Epithelial cell of prostate (primary cell): ENCODE measurements around the gene SACS.
A peak's percentile ranks its signal among the peaks of the same experiment; 100 is the strongest.

Experiments used
- DNase-seq: peaks from one replicate; pipeline ENCODE4 v3.0.0-alpha.2; 2011; ENCODE audit warnings: low read depth, low spot score
- H3K27ac ChIP-seq: fragments of 450-650 bp; 2 replicates; pipeline ENCODE4 v1.5.1; 2017; ENCODE audit warnings: mild to moderate bottlenecking

Gene SACS

DNA sequence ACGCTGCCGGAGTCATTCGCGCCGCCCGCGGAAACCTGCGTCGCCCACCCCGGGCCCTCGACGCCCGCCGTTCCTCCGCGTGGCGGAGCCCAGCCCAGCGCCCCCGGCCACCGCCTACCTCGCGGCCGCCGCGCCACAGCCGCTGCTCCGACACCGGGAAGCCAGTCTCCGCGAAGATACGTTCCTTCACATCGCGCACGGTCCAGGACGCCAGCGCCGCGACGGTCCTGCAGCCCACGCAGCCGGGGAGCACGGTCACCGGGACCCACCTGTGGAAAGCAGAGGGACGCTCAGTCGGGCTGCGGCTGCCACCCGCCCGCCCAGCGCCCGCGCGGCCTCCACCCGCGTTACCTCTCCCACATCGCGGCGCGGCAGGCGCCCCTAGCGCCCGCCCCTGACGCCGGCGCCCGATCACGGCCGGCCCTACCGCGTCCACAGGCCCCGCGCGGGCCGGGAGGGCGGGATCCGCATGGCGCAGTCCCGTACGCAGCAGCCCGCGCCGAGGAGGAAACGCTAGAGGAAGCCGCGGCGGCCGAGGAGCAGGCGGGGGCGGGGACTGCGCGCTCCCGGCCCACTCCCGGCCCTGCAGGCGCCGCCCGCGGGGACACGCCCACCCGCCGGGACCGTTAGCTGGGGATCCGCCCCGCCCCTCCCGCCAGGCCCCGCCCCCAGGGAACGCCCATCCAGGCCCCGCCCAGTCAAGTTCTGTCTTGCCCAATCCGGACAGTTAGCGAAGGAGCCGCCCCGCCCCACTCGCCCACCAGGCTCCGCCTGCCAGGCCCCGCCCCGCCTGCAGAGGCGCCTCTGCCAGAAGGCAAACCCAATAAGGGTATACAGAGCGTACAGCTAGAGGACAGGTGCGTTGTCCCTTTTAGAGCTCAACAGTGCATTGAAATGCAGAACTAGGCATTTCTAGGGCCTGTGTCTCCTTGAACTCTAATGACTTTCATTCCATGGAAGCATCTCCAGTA lies 58.2 kb downstream of the SACS start:
- peak overlapping the region; percentile 54 for H3K27ac ChIP-seq
- DNase-seq = peak; percentile 49

DNA sequence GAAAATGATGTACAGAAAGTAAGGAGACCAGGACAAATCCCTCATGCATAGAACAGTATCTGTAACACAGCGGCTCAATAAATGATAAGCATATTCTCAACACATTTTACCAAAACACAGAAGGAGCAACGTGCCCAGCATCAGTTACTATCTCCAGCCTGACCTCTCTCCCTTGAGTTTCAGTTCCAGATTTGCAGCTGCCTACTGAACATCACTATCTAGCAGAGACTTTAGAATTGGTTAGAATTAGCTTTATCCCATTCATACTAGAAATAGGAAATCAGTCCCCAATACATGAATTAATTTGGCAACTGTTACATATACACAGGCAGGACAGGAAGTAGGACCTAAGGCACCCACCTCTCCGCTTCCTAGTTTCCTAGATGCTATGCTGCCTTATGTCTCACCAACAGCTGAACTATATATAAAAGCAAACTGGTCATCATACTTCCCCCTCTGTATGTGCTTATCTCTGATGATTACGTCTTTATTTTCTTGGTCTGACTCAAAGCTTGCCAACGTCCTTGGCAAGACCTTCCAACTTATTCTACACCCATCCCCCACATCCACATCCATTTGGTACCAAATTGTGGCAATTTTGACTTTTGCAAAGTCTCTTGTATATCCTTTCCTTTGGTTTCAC lies 61.1 kb downstream of the SACS start:
- H3K27ac ChIP-seq = no peak overlapping the region

DNA sequence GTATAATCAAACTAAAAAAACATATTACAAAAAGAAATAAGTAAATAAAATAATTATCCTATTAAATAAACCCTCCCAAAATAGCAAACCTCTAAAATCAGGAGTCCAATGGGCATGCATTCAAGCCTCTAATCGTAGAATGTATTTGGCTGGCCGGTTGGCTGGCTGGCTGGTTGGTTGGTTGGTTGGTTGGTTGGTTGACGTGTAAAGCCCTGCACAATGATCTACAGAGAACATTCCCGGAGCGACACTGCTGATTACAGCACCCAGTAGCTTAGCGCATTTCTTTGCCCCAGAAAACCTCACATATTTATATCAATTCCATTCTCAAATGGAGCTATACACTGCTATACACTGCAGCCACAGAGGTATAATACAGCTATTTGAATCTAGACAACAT lies 65.6 kb downstream of the SACS start:
- H3K27ac ChIP-seq = no peak overlapping the region
- no peak for DNase-seq

More for the DNA sequence above, 61.1 kb downstream of the SACS start:
- DNase-seq = no peak

DNA sequence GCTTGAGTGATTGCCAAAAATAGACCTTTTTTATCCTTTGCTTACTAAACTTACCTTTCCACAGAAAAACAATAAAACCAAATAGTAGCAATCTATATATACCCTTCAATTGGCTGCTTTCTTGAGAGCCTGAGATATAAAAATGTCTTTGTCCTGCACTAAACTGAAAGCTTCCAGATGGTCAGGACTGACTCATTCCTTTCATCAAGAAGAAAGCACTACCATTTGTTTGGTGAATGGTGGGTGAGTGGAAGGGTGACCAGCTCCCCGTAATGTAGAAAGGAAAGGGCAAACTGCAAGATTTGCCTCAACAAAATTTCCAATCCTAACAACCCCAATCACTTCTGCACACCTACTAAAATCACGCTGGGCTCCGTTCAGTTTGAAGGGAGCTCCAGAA lies 67.8 kb downstream of the SACS start:
- DNase-seq = no peak
- H3K27ac ChIP-seq = no peak overlapping the region

DNA sequence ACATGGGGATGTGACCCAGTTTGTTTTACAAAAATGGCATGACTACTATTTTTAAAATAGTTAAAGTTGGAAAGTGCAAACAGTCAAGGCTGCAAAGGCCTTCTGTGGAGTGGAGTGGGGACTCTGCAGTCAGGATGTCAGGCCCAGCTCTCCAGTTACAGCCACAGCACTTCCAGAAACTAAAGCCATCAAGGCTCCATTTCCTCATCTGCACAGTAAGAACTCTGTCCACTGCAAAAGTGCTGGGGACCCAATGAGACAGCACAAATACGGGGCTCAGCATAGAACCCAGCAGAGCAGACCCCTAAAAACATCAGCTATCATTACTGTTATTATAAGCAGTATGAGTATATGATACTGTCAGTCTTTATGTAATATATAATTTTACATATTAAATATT lies 73.6 kb downstream of the SACS start:
- DNase-seq = no peak
- H3K27ac ChIP-seq = no peak overlapping the region

DNA sequence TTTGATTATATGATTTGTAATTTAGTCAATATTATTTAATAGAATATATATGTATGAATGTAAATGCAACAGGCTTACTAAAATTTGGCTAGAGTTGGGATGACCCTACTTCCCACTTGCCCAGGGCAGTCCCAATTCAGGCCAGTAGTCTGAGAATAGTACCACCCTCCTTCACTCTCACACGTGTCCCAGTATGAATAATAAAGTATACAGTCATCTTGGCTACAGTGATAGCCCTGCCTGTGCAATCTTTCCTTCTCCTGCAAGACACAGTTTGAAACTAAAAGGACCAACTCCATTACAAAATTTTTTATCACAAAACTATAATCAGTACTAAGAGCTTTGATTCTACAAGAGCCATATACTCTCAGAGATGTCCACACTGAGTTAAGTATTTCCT lies 76.2 kb downstream of the SACS start:
- no peak for DNase-seq

DNA sequence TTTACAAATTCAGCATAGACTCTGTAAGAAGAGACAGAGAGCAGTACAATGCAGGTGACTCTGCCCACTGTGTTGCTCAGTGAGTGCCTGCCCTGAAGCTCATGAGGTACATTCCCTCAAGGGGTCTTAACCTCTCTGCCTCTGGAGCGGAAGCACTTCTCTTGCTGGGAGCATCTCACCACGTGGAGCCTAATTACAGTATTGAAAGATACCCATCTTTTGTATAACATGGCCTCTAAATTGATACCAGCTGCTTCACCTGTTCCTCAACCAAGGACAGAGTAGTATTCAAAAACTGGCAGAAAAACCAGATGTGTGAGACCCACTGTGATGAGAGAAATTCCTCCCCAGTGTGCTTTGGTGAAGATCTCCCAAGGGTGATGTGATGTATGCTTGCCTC lies 77.1 kb downstream of the SACS start:
- DNase-seq = no peak
- no peak overlapping the region for H3K27ac ChIP-seq

More for the DNA sequence above, 76.2 kb downstream of the SACS start:
- no peak overlapping the region for H3K27ac ChIP-seq

DNA sequence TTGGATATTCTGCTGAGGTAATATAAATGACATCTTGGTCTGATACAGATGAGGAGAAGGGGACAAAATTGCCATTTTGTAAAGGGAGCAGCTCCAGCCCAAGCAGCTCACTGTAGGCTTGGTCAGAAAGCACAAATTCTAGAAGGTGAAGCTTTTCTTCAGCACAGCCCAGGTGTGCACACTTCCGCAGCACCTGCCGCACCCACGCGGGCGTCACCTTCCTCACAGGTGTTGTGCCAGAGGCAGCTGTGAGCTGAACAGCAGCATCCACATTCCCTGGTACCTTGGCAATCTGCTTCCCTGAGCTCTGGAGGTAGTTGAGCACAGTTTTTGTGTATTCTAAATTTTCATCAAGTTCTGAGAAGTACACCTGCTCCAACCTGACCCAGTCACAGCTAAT lies 79.0 kb downstream of the SACS start:
- no peak for DNase-seq
- H3K27ac ChIP-seq = no peak overlapping the region

DNA sequence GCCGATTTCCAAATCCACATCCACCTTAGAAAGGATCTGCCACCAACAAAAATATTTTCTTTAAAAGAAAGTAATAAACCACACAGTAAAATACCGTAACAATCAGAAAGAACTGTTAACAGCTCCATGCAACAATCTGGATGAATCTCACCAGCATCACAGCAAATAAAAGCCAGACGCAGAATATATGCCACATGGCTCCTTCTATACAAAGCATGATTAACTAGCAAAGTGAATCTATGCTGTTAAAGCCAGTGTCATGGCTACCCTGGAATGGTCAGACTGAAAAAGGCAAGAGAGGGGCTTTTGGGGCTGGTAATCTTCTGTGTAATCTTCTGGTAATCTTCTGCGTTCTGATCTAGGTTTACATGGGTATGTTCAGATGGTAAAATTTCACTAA lies 81.3 kb downstream of the SACS start:
- no peak overlapping the region for H3K27ac ChIP-seq
- no peak for DNase-seq

DNA sequence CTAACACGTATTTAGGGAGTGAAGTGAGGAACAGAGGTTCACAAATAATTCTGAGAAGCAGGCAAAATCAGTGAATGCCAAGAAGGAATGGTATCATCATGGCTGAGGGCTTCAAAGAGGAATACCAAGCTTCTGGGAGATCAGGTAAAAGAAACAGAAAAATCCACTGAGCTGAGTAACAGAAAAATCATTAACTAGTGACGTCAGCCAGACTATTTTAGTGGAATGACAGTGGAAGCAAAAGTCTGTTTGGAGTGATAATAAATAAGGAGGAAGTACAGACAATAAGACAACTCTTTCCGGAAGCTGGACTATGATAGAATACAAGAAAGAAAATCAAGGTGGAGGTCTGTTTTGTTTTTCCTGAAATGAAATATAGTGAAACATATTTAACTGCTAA lies 83.5 kb downstream of the SACS start:
- no peak for DNase-seq
- no peak overlapping the region for H3K27ac ChIP-seq

DNA sequence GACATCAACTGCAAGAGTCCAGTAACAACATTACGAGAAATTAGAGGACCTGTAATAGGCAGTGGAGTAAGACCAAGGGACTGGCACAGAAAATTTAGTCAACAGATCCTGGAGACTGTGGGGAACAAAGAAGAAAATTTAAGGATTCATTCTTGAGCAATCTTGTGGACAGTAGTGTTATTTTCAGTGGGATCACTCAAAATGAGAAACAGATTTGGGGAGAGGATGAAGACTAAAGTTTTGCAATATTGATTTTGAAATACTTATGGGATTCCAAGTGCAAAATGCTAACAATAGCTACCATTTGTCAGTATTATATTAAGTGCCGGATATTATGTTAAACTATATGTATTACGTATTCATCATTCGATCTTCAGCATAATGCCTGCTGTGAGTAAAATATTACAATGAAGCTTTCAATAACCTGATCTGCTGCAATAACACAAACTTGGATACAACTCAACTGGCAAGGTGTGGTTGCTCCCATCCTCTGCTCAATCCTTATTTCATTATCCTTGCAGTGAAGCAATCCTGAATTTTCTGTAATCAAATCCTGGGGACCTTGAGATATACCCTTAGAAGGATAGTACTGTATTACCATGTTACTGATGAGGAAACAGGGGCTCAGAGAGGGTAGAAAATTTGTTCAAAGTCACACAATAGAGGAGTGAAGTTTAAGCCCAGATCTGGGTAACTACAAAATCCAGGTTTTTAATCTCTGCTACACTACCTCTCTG lies 84.2 kb downstream of the SACS start:
- H3K27ac ChIP-seq = no peak overlapping the region
- no peak for DNase-seq

DNA sequence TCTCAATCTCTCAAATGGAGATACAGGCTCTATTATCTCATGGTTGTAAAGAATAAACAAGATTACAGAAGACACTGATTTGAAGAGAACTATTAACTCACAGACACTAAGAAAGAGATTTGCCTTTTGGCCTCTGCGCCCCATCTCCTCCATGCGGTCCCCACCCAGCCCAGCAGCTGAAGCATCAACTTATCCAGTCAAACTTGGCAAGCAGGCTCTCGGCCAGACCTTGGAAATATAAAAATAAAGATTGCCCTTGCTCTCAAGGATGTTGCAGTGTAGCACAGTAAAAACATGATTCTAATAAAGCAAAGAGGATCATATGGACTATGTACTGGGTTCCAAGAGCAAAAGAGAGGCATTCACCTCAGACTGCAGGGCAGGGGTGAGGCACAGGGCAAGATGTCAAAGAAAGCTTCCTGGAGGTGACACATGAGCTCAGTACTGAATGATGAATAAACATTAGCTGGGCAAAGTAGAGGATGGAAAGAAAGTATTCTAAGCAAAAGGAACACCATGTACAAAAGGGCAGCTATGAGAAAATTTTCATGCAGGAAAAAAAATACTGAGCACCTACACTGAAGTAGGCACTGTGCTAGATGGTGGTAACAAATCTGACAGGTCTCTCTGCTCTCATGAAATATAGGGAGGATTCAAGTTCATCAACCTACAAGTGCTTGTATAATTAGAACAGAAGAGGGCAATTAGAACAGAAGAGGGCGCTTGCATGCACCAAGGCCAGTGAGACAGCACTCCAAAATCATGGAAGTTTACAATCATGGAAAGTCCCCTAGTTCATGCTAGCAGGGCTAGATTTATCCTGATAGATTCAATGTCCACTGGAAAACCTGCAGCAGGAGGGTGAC lies 85.0 kb downstream of the SACS start:
- no peak overlapping the region for H3K27ac ChIP-seq
- no peak for DNase-seq

DNA sequence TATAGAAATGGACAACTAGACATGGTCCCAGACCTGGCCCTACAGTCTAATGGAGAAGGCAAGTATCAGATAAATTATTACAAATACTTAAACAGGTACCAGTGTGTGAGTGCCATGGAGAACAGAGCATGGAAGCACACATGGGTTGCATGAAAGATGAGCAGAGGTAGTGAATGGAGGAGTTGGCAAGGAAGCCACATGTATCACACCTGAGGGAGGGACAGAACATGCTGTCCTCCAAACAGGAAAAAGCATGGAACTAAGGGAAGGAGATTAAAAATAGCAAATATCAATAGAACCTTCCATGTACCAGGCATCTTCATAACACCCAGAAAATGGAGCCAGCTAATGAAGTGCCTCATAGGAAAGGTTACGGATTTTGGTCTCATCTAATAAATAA lies 85.9 kb downstream of the SACS start:
- no peak for DNase-seq
- no peak overlapping the region for H3K27ac ChIP-seq

DNA sequence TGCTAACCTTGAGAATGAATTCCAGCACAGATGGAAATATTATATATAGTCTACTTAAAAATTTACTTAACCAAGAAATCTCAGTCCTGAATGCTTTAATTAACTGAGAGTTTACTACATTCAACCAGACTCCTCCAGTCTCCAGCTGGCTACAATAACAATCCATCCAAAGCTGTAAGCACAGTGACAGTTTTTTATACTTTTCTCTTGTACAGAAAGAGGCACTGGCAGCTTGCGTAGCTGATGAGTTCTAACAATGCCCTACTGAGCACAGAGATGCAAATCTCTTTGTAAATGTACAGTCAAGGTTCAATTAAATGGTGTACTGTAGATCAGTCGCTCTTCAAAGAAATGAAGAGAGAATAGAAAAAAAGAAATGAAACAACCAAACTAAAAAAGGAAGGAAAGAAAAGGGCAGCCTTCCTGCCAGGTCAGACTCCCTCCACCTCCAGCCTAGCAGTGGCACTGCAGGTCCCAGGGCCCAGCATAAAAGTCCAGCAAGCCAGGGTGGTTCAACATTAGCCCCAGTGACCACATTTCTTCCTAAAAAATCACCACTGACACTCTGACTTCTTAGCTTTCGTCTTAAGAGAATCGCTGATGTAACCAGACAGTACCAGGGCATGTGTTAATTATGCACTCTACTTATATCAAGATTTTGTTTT lies 88.4 kb downstream of the SACS start:
- DNase-seq = no peak
- no peak overlapping the region for H3K27ac ChIP-seq

DNA sequence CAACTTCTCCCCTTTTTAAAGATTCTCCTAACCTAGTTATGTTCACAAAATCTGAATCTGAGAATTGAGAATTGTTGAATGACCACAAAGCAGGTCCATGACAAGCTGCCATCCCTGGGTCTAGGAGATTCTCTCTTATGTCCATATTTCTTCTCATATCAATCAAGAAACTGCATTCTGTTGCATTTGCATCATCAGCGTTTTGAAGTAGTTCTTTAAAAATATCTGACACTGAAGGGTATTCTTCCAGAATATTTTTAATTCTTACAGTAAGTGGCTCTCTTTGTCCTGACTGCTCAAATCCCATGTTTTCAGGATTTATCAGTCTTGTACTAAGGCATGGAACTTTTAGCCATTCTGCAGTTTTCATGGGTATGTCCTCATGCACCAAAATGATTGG lies 94.3 kb downstream of the SACS start:
- H3K27ac ChIP-seq = no peak overlapping the region
- no peak for DNase-seq

DNA sequence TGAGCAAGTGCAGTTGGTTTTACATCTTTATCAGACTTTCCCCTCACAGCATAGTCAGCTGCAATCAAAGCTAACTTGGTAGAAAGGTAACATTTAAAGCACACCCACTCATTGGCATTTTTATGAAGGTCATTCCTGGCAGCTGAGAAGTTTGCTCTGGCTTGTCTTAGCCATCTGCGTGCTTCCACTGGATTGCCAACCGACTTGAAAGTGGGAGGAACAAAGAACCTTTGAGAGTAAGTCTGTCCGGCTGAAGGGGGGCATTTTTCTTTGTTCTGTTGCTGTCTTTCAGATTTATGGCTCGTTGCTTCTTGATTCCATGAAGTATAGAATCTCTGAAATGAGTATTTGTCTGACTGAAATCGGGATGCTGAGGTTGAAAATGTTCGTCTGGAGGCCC lies 103.1 kb downstream of the SACS start:
- DNase-seq = no peak
- H3K27ac ChIP-seq = no peak overlapping the region

DNA sequence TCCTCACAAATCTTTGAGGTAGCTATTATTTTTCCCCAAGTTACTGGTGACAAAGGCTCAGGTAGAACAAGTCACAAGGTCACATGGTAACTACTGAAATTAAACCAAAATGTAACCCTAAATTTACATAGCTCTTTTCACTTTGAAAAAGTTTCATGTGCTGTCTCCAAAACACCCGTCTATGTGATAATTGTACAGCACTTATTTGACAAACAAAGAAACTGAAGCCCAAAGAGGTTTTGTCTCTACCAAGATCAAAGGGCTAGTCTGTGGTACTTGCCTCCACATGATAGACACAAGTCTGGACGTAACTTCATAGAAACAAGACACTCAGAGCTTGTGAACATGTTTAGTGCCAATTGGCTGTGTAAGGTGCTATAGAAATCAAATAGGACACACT lies 108.3 kb downstream of the SACS start:
- no peak for DNase-seq
- H3K27ac ChIP-seq = peak overlapping the region; percentile 36

DNA sequence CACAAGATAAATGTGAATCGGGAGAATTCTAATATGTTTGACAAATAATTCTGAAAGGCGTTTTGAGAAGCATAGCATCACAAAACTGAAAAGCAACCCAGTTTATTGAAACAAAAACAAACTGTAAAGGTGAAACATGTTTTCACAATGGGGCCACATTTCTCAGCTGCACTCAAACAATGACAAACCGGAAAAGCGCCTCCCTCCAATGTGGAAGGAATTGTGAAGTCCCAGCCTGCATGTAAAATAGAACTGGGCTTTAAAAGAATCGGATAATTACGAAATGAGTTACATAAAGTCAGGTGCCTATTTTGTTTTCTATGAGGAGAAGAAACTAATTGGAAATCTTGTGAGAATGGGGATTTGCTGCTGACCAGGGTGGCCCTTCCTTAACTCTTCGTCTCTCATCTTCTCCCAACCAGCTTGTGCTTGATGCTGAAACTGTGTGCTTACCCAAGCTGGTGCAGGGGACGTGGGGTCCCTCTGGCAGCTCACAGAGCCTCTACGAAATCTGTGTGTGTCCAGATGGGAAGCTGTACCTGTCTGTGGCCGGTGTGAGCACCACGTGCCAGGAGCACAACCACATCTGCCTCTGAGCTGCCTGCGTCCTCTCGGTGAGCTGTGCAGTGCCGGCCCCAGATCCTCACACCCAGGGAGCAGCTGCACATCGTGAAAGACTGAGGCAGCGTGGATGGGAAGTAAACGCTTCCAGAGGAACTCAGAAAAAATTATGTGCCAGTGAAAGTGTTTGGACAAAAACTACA lies 109.4 kb downstream of the SACS start:
- no peak for DNase-seq
- H3K27ac ChIP-seq = no peak overlapping the region
